ENCODE data around the gene DNM3.

DNA sequence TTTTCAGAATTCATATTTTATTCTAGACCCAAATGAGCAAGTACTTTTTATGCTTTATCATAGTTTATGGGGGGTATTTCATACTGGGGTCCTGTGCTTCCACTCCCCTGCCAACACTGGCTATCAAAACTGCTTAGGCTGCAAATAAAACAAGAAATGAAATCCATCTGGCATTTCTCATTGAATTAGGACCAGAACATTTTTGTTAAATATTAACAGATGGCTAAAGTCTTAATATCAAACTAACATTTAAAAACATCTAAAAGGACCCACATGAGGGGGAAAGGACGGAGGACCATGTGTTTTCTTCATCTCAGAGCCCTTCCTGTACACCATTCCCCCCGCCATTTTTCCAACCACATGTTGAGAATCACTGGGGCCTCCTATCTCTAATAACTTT, 411.7 kb downstream of the DNM3 start:
- TF ChIP-seq, protein P1, sequence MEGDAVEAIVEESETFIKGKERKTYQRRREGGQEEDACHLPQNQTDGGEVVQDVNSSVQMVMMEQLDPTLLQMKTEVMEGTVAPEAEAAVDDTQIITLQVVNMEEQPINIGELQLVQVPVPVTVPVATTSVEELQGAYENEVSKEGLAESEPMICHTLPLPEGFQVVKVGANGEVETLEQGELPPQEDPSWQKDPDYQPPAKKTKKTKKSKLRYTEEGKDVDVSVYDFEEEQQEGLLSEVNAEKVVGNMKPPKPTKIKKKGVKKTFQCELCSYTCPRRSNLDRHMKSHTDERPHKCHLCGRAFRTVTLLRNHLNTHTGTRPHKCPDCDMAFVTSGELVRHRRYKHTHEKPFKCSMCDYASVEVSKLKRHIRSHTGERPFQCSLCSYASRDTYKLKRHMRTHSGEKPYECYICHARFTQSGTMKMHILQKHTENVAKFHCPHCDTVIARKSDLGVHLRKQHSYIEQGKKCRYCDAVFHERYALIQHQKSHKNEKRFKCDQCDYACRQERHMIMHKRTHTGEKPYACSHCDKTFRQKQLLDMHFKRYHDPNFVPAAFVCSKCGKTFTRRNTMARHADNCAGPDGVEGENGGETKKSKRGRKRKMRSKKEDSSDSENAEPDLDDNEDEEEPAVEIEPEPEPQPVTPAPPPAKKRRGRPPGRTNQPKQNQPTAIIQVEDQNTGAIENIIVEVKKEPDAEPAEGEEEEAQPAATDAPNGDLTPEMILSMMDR (IDR thresholded peaks at IDR 0.05 in 2 of 3, conservative IDR thresholded peaks at IDR 0.05 in 1 of 3; ENCODE audit: control insufficient read depth in 2 of 3, extremely low read depth in 1 of 3, insufficient read depth in 1 of 3, low read depth in 3 of 3, low read length in 3 of 3) = no peak
- TF ChIP-seq MYC (IDR thresholded peaks at IDR 0.05; ENCODE audit: insufficient read depth, insufficient read length, insufficient replicate concordance, low read length, severe bottlenecking) (no peak), HCFC1 (IDR thresholded peaks at IDR 0.05; ENCODE audit: low read length) (no peak), RCOR1 (conservative IDR thresholded peaks at IDR 0.05; ENCODE audit: low read depth, low read length) (no peak), BCLAF1 (IDR thresholded peaks at IDR 0.05) (no peak)

Data from GM12878 (cell line).